HuH-7.5 (cell line): ENCODE results near the gene RNF214.
"Not testable (repeated sequence)": the region's sequence is repeated elsewhere in the genome, so short reads cannot be mapped to it uniquely, and the experiment has no call there.

Experiments
- DNase-seq: peaks from one replicate; pipeline ENCODE4 v3.0.0; 2011; ENCODE audit warnings: low spot score

Gene RNF214

GRCh38 chr11:117230999-117231841 lies 1.3 kb upstream of the RNF214 start:
- peak; percentile 30 for DNase-seq

GRCh38 chr11:117231842-117232091 lies 704 bp upstream of the RNF214 start, which contains the start of gene PCSK7:
Gene PCSK7, minus strand, starts transcription at chr11:117232073. Its CDS starts 2,229 bp downstream, at chr11:117229844.
- peak; percentile 85 for DNase-seq

- DNase-seq: peak; percentile 32
Measured at GRCh38 chr11:117232911-117233409, 489 bp downstream of the RNF214 start.

- no peak for DNase-seq
Measured at GRCh38 chr11:117238221-117238620, 5.8 kb downstream of the RNF214 start.

GRCh38 chr11:117239295-117239694 lies 6.8 kb downstream of the RNF214 start:
- DNase-seq: no peak

- DNase-seq: no peak
Measured at GRCh38 chr11:117248341-117248740, 15.9 kb downstream of the RNF214 start.

- DNase-seq: no peak
Measured at GRCh38 chr11:117249571-117249970, 17.1 kb downstream of the RNF214 start.

- no peak for DNase-seq
Measured at GRCh38 chr11:117251506-117251905, 19.0 kb downstream of the RNF214 start.

- DNase-seq: no peak
Measured at GRCh38 chr11:117255966-117256365, 23.5 kb downstream of the RNF214 start.

GRCh38 chr11:117256573-117256972 lies 24.1 kb downstream of the RNF214 start:
- no peak for DNase-seq

GRCh38 chr11:117258576-117258975 lies 26.1 kb downstream of the RNF214 start:
- DNase-seq: no peak

GRCh38 chr11:117259417-117259816 lies 26.9 kb downstream of the RNF214 start:
- no peak for DNase-seq

GRCh38 chr11:117264624-117265323 lies 32.3 kb downstream of the RNF214 start:
- DNase-seq: not testable (repeated sequence)

- no peak for DNase-seq
Measured at GRCh38 chr11:117265745-117266144, 33.3 kb downstream of the RNF214 start.

GRCh38 chr11:117269856-117270255 lies 37.4 kb downstream of the RNF214 start:
- DNase-seq: no peak

GRCh38 chr11:117271208-117271607 lies 38.7 kb downstream of the RNF214 start:
- DNase-seq: no peak

- not testable (repeated sequence) for DNase-seq
Measured at GRCh38 chr11:117272175-117272574, 39.7 kb downstream of the RNF214 start.

- no peak for DNase-seq
Measured at GRCh38 chr11:117273550-117274289, 41.2 kb downstream of the RNF214 start.

GRCh38 chr11:117278347-117278746 lies 45.9 kb downstream of the RNF214 start:
- DNase-seq: no peak

- DNase-seq: no peak
Measured at GRCh38 chr11:117279711-117280376, 47.4 kb downstream of the RNF214 start.

- no peak for DNase-seq
Measured at GRCh38 chr11:117281159-117281558, 48.7 kb downstream of the RNF214 start.

GRCh38 chr11:117281869-117282268 lies 49.4 kb downstream of the RNF214 start:
- DNase-seq: no peak
